Activated naive CD8-positive, alpha-beta T cell (primary cell): ENCODE data around the gene ARV1.
A peak's percentile ranks its signal among the peaks of the same experiment; 100 is the strongest.
"Not testable (repeated sequence)": the region's sequence is repeated elsewhere in the genome, so short reads cannot be mapped to it uniquely, and the experiment has no call there.

ENCODE experiments used
- H3K27ac Mint-ChIP-seq: one replicate; pipeline ENCODE4 v1.8.0; 2021; ENCODE audit warnings: mixed read lengths
- H3K27me3 Mint-ChIP-seq: one replicate; pipeline ENCODE4 v1.8.0; 2021; ENCODE audit warnings: mixed read lengths
- H3K36me3 Mint-ChIP-seq: one replicate; pipeline ENCODE4 v1.8.0; 2021; ENCODE audit warnings: mixed read lengths
- H3K4me1 Mint-ChIP-seq: one replicate; pipeline ENCODE4 v1.8.0; 2021; ENCODE audit warnings: low read depth, mixed read lengths
- H3K4me3 Mint-ChIP-seq: one replicate; pipeline ENCODE4 v1.8.0; 2021; ENCODE audit warnings: mild to moderate bottlenecking, mixed read lengths
- H3K9me3 Mint-ChIP-seq: one replicate; pipeline ENCODE4 v1.8.0; 2021; ENCODE audit warnings: low read depth, mixed read lengths

Gene ARV1

DNA sequence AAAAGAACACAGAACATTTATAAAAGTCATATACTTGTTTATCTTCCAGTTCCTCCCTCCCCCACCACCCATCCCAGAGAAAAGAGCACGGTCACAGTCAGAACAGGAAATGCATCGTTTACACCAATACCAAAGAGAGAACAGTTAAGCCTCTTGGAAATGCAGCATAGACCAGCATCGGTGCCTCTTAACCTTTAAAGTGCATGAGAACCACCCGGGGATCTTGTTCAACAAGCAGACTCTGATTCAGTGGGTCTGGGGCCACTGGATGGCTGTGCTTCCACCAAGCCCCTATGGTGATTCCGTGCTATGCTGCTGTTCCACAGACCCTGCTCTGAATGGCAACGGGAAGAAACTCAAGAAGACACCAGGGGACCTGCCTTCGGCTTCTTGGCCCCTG lies 41.9 kb downstream of the ARV1 start:
- Mint-ChIP-seq H3K9me3 (no peaks in the 10 kb centered on the region), H3K27me3 (no peaks in the 10 kb centered on the region), H3K27ac (no peak overlapping the region), H3K36me3 (no peaks in the 10 kb centered on the region), H3K4me1 (peaks cover 7% of the 10 kb centered on the region), H3K4me3 (no peak overlapping the region)

DNA sequence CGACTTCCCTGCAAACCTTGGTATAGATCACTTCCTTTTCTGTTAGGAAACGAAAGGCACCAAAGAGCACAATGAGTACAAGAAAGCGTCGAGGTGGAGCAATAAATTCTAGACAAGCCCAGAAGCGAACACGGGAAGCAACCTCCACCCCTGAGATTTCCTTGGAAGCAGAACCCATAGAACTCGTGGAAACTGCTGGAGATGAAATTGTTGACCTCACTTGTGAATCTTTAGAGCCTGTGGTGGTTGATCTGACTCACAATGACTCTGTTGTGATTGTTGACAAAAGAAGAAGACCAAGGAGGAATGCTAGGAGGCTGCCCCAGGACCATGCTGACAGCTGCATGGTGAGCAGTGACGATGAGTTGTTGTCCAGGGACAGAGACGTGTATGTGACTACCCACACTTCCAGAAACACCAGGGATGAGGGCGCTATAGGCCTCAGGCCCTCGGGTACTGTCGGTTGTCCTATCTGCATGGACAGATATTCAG lies 42.7 kb downstream of the ARV1 start:
- H3K27me3 Mint-ChIP-seq = no peaks in the 10 kb centered on the region
- no peak overlapping the region for H3K4me3 Mint-ChIP-seq
- no peak overlapping the region for H3K27ac Mint-ChIP-seq
- no peaks in the 10 kb centered on the region for H3K9me3 Mint-ChIP-seq
- H3K4me1 Mint-ChIP-seq = peaks cover 7% of the 10 kb centered on the region
- no peaks in the 10 kb centered on the region for H3K36me3 Mint-ChIP-seq

DNA sequence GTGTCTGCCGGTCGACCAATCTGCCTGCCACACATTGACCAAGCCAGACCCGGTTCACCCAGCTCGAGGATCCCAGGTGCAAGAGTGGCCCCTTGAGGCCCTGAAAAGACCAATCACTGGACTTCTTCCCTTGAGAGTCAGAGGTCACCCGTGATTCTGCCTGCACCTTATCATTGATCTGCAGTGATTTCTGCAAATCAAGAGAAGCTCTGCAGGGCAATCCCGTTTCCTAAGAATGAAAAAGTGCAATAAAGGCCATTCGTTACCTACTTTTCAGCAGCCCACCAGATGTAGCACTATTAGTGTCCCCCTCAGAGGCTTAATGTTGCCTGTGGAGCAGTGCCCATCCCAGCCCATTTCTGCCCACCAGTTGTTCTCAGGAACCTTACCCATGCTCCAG lies 43.6 kb downstream of the ARV1 start:
- not testable (repeated sequence) for H3K27me3 Mint-ChIP-seq, H3K4me1 Mint-ChIP-seq, H3K36me3 Mint-ChIP-seq, H3K27ac Mint-ChIP-seq, H3K4me3 Mint-ChIP-seq, H3K9me3 Mint-ChIP-seq

DNA sequence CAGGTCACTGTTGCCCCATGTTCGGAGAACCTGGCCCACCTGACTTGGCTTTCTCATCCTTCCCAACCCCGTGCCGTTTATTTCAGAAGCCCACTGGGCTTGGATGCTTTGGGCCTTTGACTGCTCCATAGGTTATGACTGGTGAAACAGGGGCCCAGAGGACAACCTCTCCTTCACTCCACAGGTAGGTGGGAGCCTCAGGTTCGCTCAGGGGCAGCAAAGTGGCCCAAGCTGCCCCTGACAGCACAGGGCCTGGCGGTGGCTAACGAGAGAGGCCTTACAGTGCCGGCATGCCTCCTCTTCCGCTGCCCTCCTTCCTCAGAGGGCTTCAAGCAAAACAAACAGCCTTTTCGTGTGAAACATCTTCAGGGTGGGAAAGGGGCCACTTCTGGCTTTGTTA lies 44.3 kb downstream of the ARV1 start:
- Mint-ChIP-seq H3K9me3 (no peaks in the 10 kb centered on the region), H3K27ac (no peak overlapping the region), H3K27me3 (no peaks in the 10 kb centered on the region), H3K4me3 (no peak overlapping the region), H3K36me3 (no peaks in the 10 kb centered on the region), H3K4me1 (peaks cover 7% of the 10 kb centered on the region)

DNA sequence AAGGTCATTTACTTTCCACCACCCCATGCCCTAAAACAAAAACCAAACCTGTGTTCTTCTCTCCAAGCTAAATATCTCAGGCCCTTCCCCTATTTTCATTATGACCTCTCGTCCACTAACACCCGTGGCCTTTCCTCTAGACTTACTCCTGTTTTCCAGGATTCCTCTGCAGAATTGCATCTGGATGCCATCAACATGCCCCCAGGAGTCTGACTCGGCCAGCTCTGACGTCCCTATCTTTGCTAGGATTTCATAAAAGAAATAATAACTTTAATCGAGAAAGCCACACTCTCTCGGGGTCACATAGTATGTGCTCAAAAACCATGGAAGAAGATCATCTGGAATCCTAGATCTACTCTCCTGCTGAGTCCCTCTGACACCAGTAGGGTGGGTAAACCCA lies 47.7 kb downstream of the ARV1 start:
- peaks cover 5% of the 10 kb centered on the region for H3K4me1 Mint-ChIP-seq
- no peaks in the 10 kb centered on the region for H3K9me3 Mint-ChIP-seq
- H3K27ac Mint-ChIP-seq = no peak overlapping the region

DNA sequence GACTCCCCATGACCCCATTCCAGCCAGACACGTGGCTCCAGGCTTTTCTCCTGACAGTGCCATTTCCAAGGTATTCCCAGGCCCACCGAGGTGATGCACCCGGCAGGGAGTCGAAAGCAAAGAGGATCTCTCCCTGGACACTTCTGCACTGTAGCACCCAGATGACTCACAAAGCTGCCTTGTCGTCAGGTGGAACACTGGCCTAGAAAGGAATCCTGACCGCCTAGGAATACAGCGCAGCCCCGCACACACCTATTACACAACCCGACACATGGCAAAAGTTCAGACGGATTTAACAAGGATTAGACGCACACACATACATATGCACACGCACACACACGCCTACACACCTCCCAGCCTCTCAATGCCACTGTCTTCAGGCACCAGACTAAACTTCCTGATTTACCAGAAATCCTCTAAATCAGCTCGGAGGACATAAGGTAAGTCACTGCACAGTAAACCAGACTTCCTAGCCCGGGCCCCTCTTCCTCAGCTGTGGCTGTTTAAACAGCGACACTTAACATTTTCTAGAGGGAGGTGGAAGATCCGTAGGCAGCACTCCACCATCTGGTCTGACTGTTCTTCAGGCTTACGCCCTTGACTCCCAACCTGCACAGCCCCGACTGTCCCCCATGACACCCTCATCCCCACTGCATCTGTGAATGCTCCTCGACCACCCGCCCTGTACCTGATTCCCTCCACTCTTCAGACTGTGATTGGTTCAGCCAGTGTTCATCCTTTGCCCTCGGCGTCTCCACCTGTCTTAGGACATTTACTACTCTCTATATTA lies 48.4 kb downstream of the ARV1 start:
- H3K9me3 Mint-ChIP-seq = no peaks in the 10 kb centered on the region
- no peak overlapping the region for H3K27ac Mint-ChIP-seq
- H3K36me3 Mint-ChIP-seq = no peaks in the 10 kb centered on the region
- H3K4me1 Mint-ChIP-seq = peaks cover 5% of the 10 kb centered on the region
- H3K27me3 Mint-ChIP-seq = no peaks in the 10 kb centered on the region
- H3K4me3 Mint-ChIP-seq = no peak overlapping the region

More for the DNA sequence above, 47.7 kb downstream of the ARV1 start:
- no peak overlapping the region for H3K4me3 Mint-ChIP-seq
- no peaks in the 10 kb centered on the region for H3K27me3 Mint-ChIP-seq
- H3K36me3 Mint-ChIP-seq = no peaks in the 10 kb centered on the region

DNA sequence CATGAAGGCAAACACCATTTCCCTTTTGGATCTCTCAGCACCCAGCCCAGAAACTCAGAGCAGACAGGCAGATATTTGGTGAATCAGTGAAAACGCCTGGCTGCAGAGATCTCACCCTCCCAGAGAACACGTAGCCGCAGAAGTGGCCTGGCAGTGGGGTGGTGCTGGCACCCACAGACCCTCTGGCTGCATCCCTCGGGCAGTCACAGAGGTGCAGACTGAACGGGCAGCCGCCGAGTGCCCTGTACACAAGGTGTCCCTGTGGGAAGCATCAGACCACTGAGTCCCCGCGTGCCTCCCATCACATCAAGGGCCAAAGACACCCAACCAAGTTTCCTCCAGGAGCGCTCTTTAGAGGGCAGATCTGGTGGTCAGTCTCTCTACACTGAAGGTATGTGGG lies 49.1 kb downstream of the ARV1 start:
- H3K27ac Mint-ChIP-seq = no peak overlapping the region
- H3K36me3 Mint-ChIP-seq = peaks cover under 1% of the 10 kb centered on the region
- peaks cover 6% of the 10 kb centered on the region for H3K4me1 Mint-ChIP-seq
- no peaks in the 10 kb centered on the region for H3K9me3 Mint-ChIP-seq
- H3K27me3 Mint-ChIP-seq = no peaks in the 10 kb centered on the region
- no peak overlapping the region for H3K4me3 Mint-ChIP-seq

DNA sequence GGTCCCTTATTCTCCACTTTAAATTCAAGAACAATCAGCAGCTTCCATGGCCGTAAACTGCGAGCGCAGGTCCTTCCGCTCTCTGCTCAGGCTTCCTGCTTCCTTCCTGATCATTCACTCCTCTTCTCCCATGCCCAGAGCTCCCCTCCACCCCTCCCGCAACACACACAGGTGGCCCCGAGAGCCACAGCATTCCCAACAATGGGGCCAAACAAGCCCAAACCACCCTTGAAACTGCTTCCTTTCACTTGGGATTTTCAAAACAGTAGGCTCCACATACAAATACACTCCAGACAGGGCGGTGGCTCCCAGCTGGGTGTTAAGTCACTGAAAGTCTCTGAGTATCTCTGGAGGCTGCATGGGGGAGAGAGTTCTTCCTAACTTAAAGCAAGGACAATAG lies 49.8 kb downstream of the ARV1 start:
- no peak overlapping the region for H3K27ac Mint-ChIP-seq
- H3K36me3 Mint-ChIP-seq = peaks cover 2% of the 10 kb centered on the region
- no peaks in the 10 kb centered on the region for H3K27me3 Mint-ChIP-seq
- peaks cover 7% of the 10 kb centered on the region for H3K4me1 Mint-ChIP-seq
- no peaks in the 10 kb centered on the region for H3K9me3 Mint-ChIP-seq
- H3K4me3 Mint-ChIP-seq = no peak overlapping the region

DNA sequence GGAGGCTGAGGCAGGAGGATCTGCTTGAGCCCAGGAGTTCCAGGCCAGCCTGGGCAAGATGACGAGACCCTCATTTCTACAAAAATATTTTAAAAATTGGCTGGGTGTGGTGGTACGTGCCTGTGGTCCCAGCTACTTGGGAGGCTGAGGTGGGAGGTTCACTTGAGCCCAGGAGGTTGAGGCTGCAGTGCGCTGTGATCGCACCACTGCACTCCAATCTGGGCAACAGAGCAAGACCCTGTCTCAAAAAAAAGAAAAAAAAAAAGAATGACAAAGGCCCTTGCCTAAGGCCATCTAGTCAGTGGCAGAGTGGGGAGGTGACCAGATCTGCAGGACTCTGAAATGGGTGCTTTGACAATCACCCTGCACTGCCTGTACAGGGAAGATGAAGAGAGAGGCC lies 50.4 kb downstream of the ARV1 start:
- not testable (repeated sequence) for H3K9me3 Mint-ChIP-seq, H3K4me3 Mint-ChIP-seq, H3K27me3 Mint-ChIP-seq, H3K27ac Mint-ChIP-seq, H3K36me3 Mint-ChIP-seq, H3K4me1 Mint-ChIP-seq

DNA sequence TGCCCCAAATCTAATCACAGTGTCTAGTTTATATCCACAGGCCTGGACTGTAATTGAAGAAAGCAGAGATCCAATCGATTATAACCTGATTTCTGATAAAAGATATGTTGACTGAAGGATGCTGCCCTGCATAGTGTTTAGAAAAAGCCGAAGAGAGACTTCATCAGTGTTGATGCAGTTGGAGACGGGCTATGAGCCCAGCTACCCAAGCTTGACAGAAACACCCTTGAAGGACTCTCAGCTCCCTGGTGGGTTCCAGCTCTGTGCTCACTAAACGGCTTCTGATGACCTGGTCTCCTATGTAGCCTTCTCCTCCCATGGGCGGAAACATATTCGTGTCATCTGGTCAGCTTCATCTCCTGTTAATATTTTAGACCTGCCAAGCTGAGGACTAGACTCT lies 50.9 kb downstream of the ARV1 start:
- H3K27me3 Mint-ChIP-seq = no peaks in the 10 kb centered on the region
- no peak overlapping the region for H3K4me3 Mint-ChIP-seq
- H3K27ac Mint-ChIP-seq = no peak overlapping the region
- H3K9me3 Mint-ChIP-seq = no peaks in the 10 kb centered on the region
- H3K36me3 Mint-ChIP-seq = peaks cover 2% of the 10 kb centered on the region
- H3K4me1 Mint-ChIP-seq = peaks cover 8% of the 10 kb centered on the region

DNA sequence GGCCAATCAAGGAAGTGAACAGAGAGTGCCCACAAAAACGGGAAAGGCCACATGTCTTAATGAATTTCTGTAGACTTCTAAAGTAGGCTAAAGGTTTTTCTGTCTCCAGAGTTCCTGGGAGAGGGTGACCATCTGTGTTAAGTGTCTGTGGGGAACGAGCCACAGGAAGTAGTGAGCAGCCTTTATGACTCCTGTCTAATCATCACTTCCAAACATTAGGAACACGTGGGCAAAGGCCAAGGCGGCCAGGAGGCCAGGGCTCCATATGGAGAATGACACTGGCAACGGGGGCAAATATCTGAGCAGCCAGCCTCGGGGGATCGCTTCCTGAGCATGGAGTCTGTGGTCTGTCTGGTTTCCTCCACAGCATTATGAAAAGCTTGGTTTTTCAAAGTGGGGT lies 54.1 kb downstream of the ARV1 start:
- no peaks in the 10 kb centered on the region for H3K27me3 Mint-ChIP-seq
- no peak overlapping the region for H3K4me3 Mint-ChIP-seq
- H3K9me3 Mint-ChIP-seq = no peaks in the 10 kb centered on the region
- H3K27ac Mint-ChIP-seq = peak overlapping the region; percentile 22
- peaks cover 31% of the 10 kb centered on the region for H3K4me1 Mint-ChIP-seq
- H3K36me3 Mint-ChIP-seq = peaks cover 4% of the 10 kb centered on the region

DNA sequence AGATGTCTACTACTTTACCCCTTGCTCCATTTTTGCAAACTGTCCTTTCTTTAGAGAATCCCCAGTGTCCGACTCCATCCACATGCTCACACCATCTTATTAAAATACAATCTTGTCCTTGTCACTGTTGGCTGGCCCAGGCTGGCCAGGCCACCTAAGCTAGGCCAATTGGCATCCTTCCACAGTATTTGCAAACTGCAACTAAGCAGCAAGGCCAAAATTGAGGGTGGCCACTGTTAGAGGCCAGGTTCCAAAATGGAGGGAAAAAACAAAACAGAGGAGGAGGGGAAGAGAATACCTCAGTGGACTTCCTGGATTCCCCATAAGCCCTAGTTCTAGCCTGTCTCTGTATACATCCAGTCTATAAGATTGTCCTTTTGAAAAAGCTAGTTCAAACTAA lies 56.9 kb downstream of the ARV1 start:
- H3K9me3 Mint-ChIP-seq = no peaks in the 10 kb centered on the region
- peaks cover 4% of the 10 kb centered on the region for H3K36me3 Mint-ChIP-seq
- H3K4me1 Mint-ChIP-seq = peaks cover 30% of the 10 kb centered on the region
- H3K27ac Mint-ChIP-seq = no peak overlapping the region
- H3K4me3 Mint-ChIP-seq = no peak overlapping the region
- no peaks in the 10 kb centered on the region for H3K27me3 Mint-ChIP-seq

DNA sequence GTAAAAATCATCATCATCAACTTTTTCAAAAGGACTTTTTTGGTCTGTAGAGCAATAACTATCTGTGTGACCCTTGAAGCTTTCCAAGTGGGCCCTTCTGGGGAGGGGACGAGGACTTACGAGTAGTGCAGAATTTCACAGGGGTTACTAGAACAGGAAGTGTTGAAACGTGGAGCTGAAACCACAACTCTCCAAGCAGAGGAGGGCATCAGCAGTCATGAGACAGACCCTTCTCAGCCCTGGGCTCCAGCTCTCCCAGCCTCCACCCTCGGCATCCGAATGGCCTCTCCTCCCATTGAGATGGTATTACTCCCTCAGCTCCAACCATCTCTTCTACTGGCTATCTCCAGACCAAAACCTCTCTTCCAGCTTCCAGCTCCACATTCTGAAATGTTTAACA lies 57.5 kb downstream of the ARV1 start:
- Mint-ChIP-seq H3K27ac (no peak overlapping the region), H3K9me3 (no peaks in the 10 kb centered on the region), H3K36me3 (peaks cover 4% of the 10 kb centered on the region), H3K27me3 (no peaks in the 10 kb centered on the region), H3K4me1 (peaks cover 34% of the 10 kb centered on the region), H3K4me3 (peak overlapping the region; percentile 15)

DNA sequence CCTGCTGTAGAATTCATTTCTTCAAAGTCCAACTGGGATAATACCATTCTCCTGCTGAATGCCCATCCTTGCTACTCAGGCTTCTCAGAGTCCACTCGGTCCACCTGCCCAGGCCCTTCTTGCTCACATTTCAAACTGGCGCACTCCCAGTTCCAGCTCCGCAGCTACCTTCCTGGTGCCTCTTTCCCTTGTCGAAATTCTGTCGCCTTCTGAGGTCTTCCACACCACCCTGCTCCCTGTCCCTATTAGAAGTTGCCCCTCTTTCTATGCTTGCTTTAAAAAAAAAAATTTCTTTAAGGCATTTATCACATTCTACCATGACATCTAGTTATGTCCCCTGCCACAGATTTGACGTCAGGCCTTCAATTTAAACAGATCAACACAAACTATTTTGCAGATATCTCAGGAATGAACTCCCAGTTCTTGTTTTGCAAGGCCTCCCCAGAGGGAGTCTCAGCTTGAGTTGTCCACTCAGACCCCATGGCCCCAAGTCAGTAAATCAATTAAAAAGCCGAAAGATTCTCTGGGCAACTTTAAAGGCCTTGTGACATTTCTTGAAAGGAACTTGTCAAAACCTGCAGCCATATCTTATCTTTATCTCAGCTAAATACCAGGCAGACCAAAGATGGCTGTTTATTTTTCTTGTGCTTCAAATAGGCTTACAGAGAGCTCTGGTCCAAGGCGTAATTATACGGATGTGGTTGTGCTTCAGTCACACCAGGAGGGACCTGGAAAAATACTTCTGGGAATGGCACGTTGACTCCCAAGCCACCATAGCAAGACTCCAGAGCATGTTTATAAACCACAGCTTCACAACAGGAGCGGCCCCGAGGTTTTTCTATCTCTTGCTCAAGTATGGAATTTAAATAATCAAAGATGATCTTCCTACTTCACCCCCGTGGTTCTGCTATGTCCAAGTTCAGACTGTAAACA lies 59.0 kb downstream of the ARV1 start:
- Mint-ChIP-seq H3K27me3 (no peaks in the 10 kb centered on the region), H3K9me3 (no peaks in the 10 kb centered on the region), H3K27ac (no peak overlapping the region), H3K4me3 (peak overlapping the region; percentile 40), H3K36me3 (peaks cover 4% of the 10 kb centered on the region), H3K4me1 (peaks cover 35% of the 10 kb centered on the region)
